ENCODE results near the gene VCX.
"Not testable (repeated sequence)": the region's sequence is repeated elsewhere in the genome, so short reads cannot be mapped to it uniquely, and the experiment has no call there.

The VCX gene

GRCh38 chrX:7842871-7843270, at the start of gene VCX:
Gene VCX, plus strand, starts transcription at chrX:7843171. Its CDS starts 33 bp downstream, at chrX:7843204.
- not testable (repeated sequence) for DNase-seq (ENCODE audit: low spot score); H3K27ac ChIP-seq (ENCODE audit: poor library complexity, severe bottlenecking); H3K36me3 ChIP-seq (ENCODE audit: low read depth); H3K9me3 ChIP-seq (ENCODE audit: severe bottlenecking); H3K4me3 ChIP-seq (ENCODE audit: severe bottlenecking); ATAC-seq (ENCODE audit: low read depth); H3K4me1 ChIP-seq (ENCODE audit: insufficient read depth, poor library complexity, severe bottlenecking); H3K27me3 ChIP-seq (ENCODE audit: insufficient read depth, poor library complexity, severe bottlenecking)

- no peak for TF ChIP-seq CTCF (IDR thresholded peaks at IDR 0.05; ENCODE audit: poor library complexity, severe bottlenecking)
- Histone ChIP-seq H3K27me3 (ENCODE audit: insufficient read depth, poor library complexity, severe bottlenecking) (no peaks in the 10 kb centered on the region), H3K9me3 (ENCODE audit: severe bottlenecking) (no peaks in the 10 kb centered on the region), H3K27ac (ENCODE audit: poor library complexity, severe bottlenecking) (no peak overlapping the region), H3K4me1 (ENCODE audit: insufficient read depth, poor library complexity, severe bottlenecking) (no peaks in the 10 kb centered on the region), H3K4me3 (ENCODE audit: severe bottlenecking) (no peak overlapping the region), H3K36me3 (ENCODE audit: low read depth) (no peaks in the 10 kb centered on the region)
- ATAC-seq (ENCODE audit: low read depth), result no peak
- no peak for DNase-seq (ENCODE audit: low spot score)
Observed at GRCh38 chrX:7798327-7798726, 44.6 kb upstream of the VCX start.

GRCh38 chrX:7801711-7802110, 41.3 kb upstream of the VCX start:
- no peak overlapping the region for H3K4me3 ChIP-seq (ENCODE audit: severe bottlenecking)
- no peaks in the 10 kb centered on the region for H3K9me3 ChIP-seq (ENCODE audit: severe bottlenecking)
- ATAC-seq (ENCODE audit: low read depth), result no peak
- H3K36me3 ChIP-seq (ENCODE audit: low read depth), result no peaks in the 10 kb centered on the region
- no peaks in the 10 kb centered on the region for H3K4me1 ChIP-seq (ENCODE audit: insufficient read depth, poor library complexity, severe bottlenecking)
- no peak for TF ChIP-seq CTCF (IDR thresholded peaks at IDR 0.05; ENCODE audit: poor library complexity, severe bottlenecking)
- DNase-seq (ENCODE audit: low spot score), result no peak
- no peaks in the 10 kb centered on the region for H3K27me3 ChIP-seq (ENCODE audit: insufficient read depth, poor library complexity, severe bottlenecking)
- H3K27ac ChIP-seq (ENCODE audit: poor library complexity, severe bottlenecking), result no peak overlapping the region

GRCh38 chrX:7815166-7815805, 27.7 kb upstream of the VCX start:
- no peak overlapping the region for H3K27ac ChIP-seq (ENCODE audit: poor library complexity, severe bottlenecking)
- no peak overlapping the region for H3K4me3 ChIP-seq (ENCODE audit: severe bottlenecking)
- DNase-seq (ENCODE audit: low spot score) (no peak), ATAC-seq (ENCODE audit: low read depth) (no peak)
- no peak for TF ChIP-seq CTCF (IDR thresholded peaks at IDR 0.05; ENCODE audit: poor library complexity, severe bottlenecking)
- no peaks in the 10 kb centered on the region for H3K36me3 ChIP-seq (ENCODE audit: low read depth)
- no peaks in the 10 kb centered on the region for H3K9me3 ChIP-seq (ENCODE audit: severe bottlenecking)
- H3K27me3 ChIP-seq (ENCODE audit: insufficient read depth, poor library complexity, severe bottlenecking), result no peaks in the 10 kb centered on the region
- no peaks in the 10 kb centered on the region for H3K4me1 ChIP-seq (ENCODE audit: insufficient read depth, poor library complexity, severe bottlenecking)

- H3K36me3 ChIP-seq (ENCODE audit: low read depth), result no peaks in the 10 kb centered on the region
- no peaks in the 10 kb centered on the region for H3K4me1 ChIP-seq (ENCODE audit: insufficient read depth, poor library complexity, severe bottlenecking)
- no peaks in the 10 kb centered on the region for H3K9me3 ChIP-seq (ENCODE audit: severe bottlenecking)
- no peaks in the 10 kb centered on the region for H3K27me3 ChIP-seq (ENCODE audit: insufficient read depth, poor library complexity, severe bottlenecking)
- DNase-seq (ENCODE audit: low spot score), result no peak
- no peak for ATAC-seq (ENCODE audit: low read depth)
- TF ChIP-seq CTCF (IDR thresholded peaks at IDR 0.05; ENCODE audit: poor library complexity, severe bottlenecking), result no peak
- no peak overlapping the region for H3K27ac ChIP-seq (ENCODE audit: poor library complexity, severe bottlenecking)
- H3K4me3 ChIP-seq (ENCODE audit: severe bottlenecking), result no peak overlapping the region
Observed at GRCh38 chrX:7828594-7828993, 14.4 kb upstream of the VCX start.
